Measurements from ENCODE around the gene CDON. TPM values are rescaled to one million over a fixed set of nuclear protein-coding genes. Genes with fewer than 3 reads are reported as not detected.

CDON gene
- total and polyA plus RNA-seq, 2 donors from 2014 or later, result 0.45 to 4.0 TPM

DNA sequence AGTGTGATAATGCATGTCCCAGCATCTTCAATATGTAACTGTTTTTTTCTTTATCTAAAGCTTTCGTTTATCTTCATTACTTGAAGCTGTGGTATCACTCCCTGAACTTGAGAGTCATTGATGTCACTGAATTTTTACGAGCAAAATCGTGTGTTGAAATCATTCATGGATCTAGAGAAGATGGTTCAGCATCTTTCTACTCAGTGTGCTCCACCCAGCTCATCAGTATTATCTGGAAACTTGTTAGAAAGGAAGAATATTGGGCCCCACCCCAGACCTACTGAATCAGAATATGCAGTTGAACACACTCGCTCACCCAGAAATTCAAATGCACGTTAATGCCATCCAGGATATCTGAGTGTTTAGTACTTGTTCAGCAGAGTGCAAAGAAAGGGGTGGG is 8.3 kb downstream of the CDON start:
- H3K27ac ChIP-seq (ENCODE audit: low read depth in 2 of 2, low read length in 2 of 2), result no peak overlapping the region
- H3K36me3 ChIP-seq (ENCODE audit: control insufficient read depth in 2 of 3, insufficient read depth in 3 of 3, low read length in 3 of 3), result no peaks in the 10 kb centered on the region
- TF ChIP-seq, protein P1, sequence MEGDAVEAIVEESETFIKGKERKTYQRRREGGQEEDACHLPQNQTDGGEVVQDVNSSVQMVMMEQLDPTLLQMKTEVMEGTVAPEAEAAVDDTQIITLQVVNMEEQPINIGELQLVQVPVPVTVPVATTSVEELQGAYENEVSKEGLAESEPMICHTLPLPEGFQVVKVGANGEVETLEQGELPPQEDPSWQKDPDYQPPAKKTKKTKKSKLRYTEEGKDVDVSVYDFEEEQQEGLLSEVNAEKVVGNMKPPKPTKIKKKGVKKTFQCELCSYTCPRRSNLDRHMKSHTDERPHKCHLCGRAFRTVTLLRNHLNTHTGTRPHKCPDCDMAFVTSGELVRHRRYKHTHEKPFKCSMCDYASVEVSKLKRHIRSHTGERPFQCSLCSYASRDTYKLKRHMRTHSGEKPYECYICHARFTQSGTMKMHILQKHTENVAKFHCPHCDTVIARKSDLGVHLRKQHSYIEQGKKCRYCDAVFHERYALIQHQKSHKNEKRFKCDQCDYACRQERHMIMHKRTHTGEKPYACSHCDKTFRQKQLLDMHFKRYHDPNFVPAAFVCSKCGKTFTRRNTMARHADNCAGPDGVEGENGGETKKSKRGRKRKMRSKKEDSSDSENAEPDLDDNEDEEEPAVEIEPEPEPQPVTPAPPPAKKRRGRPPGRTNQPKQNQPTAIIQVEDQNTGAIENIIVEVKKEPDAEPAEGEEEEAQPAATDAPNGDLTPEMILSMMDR (IDR thresholded peaks at IDR 0.05; ENCODE audit: borderline replicate concordance, extremely low read depth, insufficient read depth), result no peak
- H3K9ac ChIP-seq (ENCODE audit: low read length in 3 of 3), result no peak overlapping the region
- no peak overlapping the region for H3K4me3 ChIP-seq (ENCODE audit: low read length in 3 of 3)
- DNase-seq, result no peak
- intact Hi-C loops (cut with DNase I), result no loop called here
- H3K9me3 ChIP-seq (ENCODE audit: control insufficient read depth in 2 of 3, insufficient read depth in 1 of 3, low read length in 3 of 3), result no peaks in the 10 kb centered on the region
- no peaks in the 10 kb centered on the region for H3K27me3 ChIP-seq (ENCODE audit: control insufficient read depth, insufficient read depth, low read length)
- H3K4me1 ChIP-seq (ENCODE audit: control insufficient read depth in 2 of 3, insufficient read depth in 2 of 3, low read depth in 1 of 3, low read length in 3 of 3), result no peaks in the 10 kb centered on the region
- no peak for FAIRE-seq

- TF ChIP-seq, protein P1 (IDR thresholded peaks at IDR 0.05; ENCODE audit: borderline replicate concordance, extremely low read depth, insufficient read depth), result no peak
- no peaks in the 10 kb centered on the region for H3K4me1 ChIP-seq (ENCODE audit: control insufficient read depth in 2 of 3, insufficient read depth in 2 of 3, low read depth in 1 of 3, low read length in 3 of 3)
- H3K9ac ChIP-seq (ENCODE audit: low read length in 3 of 3), result no peak overlapping the region
- intact Hi-C loops (cut with DNase I), result no loop called here
- no peak overlapping the region for H3K27ac ChIP-seq (ENCODE audit: low read depth in 2 of 2, low read length in 2 of 2)
- H3K9me3 ChIP-seq (ENCODE audit: control insufficient read depth in 2 of 3, insufficient read depth in 1 of 3, low read length in 3 of 3), result no peaks in the 10 kb centered on the region
- no peaks in the 10 kb centered on the region for H3K36me3 ChIP-seq (ENCODE audit: control insufficient read depth in 2 of 3, insufficient read depth in 3 of 3, low read length in 3 of 3)
- DNase-seq (no peak), FAIRE-seq (no peak)
- no peak overlapping the region for H3K4me3 ChIP-seq (ENCODE audit: low read length in 3 of 3)
- no peaks in the 10 kb centered on the region for H3K27me3 ChIP-seq (ENCODE audit: control insufficient read depth, insufficient read depth, low read length)
Observed at GRCh38 chr11:126053415-126054286, 9.0 kb downstream of the CDON start.

- no peak overlapping the region for H3K4me3 ChIP-seq (ENCODE audit: low read length in 3 of 3)
- intact Hi-C loops (cut with DNase I), result no loop called here
- no peak for FAIRE-seq
- no peaks in the 10 kb centered on the region for H3K9me3 ChIP-seq (ENCODE audit: control insufficient read depth in 2 of 3, insufficient read depth in 1 of 3, low read length in 3 of 3)
- no peaks in the 10 kb centered on the region for H3K36me3 ChIP-seq (ENCODE audit: control insufficient read depth in 2 of 3, insufficient read depth in 3 of 3, low read length in 3 of 3)
- DNase-seq, result no peak
- H3K4me1 ChIP-seq (ENCODE audit: control insufficient read depth in 2 of 3, insufficient read depth in 2 of 3, low read depth in 1 of 3, low read length in 3 of 3), result no peaks in the 10 kb centered on the region
- no peaks in the 10 kb centered on the region for H3K27me3 ChIP-seq (ENCODE audit: control insufficient read depth, insufficient read depth, low read length)
- H3K27ac ChIP-seq (ENCODE audit: low read depth in 2 of 2, low read length in 2 of 2), result no peak overlapping the region
- TF ChIP-seq, protein P1 (IDR thresholded peaks at IDR 0.05; ENCODE audit: borderline replicate concordance, extremely low read depth, insufficient read depth), result no peak
- no peak overlapping the region for H3K9ac ChIP-seq (ENCODE audit: low read length in 3 of 3)
Observed at GRCh38 chr11:126051117-126051516, 11.5 kb downstream of the CDON start.
